ENCODE measurements around the gene KANSL1. TPM values are rescaled to one million over a fixed set of nuclear protein-coding genes. Genes with fewer than 3 reads are reported as not detected.
"Not testable (repeated sequence)": the region's sequence is repeated elsewhere in the genome, so short reads cannot be mapped to it uniquely, and the experiment has no call there.

Gene KANSL1
- total RNA-seq, result 27.9 TPM
- long read RNA-seq, full-length matches to known transcripts, result 2 of 5 reads
- long read RNA-seq, partial matches to known transcripts, result 2 of 5 reads
- long read RNA-seq, other reads (novel, unspliced or antisense), result 1 of 5 reads

- peak; percentile 78 for ATAC-seq
- intact Hi-C loops (cut with DNase I), result loop anchor here (5.0 kb wide), 2 partner anchors 36 to 76 kb away; no protein-coding TSS in a partner anchor
- peak; percentile 92 for DNase-seq (ENCODE audit: missing footprints)
Measured at GRCh38 chr17:46193151-46193625, at the start of gene KANSL1. Gene KANSL1, minus strand, starts transcription at chr17:46193429. Its CDS starts 21,286 bp downstream, at chr17:46172143.

- DNase-seq (ENCODE audit: missing footprints); intact Hi-C loops (cut with DNase I); ATAC-seq: not testable (repeated sequence)
Measured at GRCh38 chr17:46231359-46231758, 38.1 kb upstream of the KANSL1 start.

GRCh38 chr17:46225274-46225794 is 32.1 kb upstream of the KANSL1 start:
- peak; percentile 100 for ATAC-seq
- intact Hi-C loops (cut with DNase I), result not testable (repeated sequence)
- DNase-seq (ENCODE audit: missing footprints), result peak; percentile 93

- intact Hi-C loops (cut with DNase I); DNase-seq (ENCODE audit: missing footprints): not testable (repeated sequence)
- peak; percentile 30 for ATAC-seq
Measured at GRCh38 chr17:46224864-46225263, 31.6 kb upstream of the KANSL1 start.

GRCh38 chr17:46223041-46223440 is 29.8 kb upstream of the KANSL1 start:
- DNase-seq (ENCODE audit: missing footprints); ATAC-seq; intact Hi-C loops (cut with DNase I): not testable (repeated sequence)

GRCh38 chr17:46216682-46217081 is 23.5 kb upstream of the KANSL1 start:
- ATAC-seq, result no peak
- DNase-seq (ENCODE audit: missing footprints), result no peak
- intact Hi-C loops (cut with DNase I), result no loop called here

GRCh38 chr17:46212634-46213435 is 19.6 kb upstream of the KANSL1 start:
- intact Hi-C loops (cut with DNase I), result loop anchor here (1.0 to 2.0 kb wide), 2 partner anchors 169 to 210 kb away; no protein-coding TSS in a partner anchor
- ATAC-seq (peak; percentile 77), DNase-seq (ENCODE audit: missing footprints) (no peak)

- intact Hi-C loops (cut with DNase I), result no loop called here
- ATAC-seq (no peak), DNase-seq (ENCODE audit: missing footprints) (no peak)
Measured at GRCh38 chr17:46208997-46209396, 15.8 kb upstream of the KANSL1 start.

GRCh38 chr17:46205975-46206374 is 12.7 kb upstream of the KANSL1 start:
- intact Hi-C loops (cut with DNase I), result no loop called here
- DNase-seq (ENCODE audit: missing footprints), result no peak
- ATAC-seq, result no peak

- DNase-seq (ENCODE audit: missing footprints) (no peak), ATAC-seq (no peak)
- intact Hi-C loops (cut with DNase I), result no loop called here
Measured at GRCh38 chr17:46202424-46202823, 9.2 kb upstream of the KANSL1 start.

GRCh38 chr17:46201491-46201890 is 8.3 kb upstream of the KANSL1 start:
- intact Hi-C loops (cut with DNase I), result no loop called here
- no peak for ATAC-seq

GRCh38 chr17:46200197-46200596 is 7.0 kb upstream of the KANSL1 start:
- DNase-seq (ENCODE audit: missing footprints) (no peak), ATAC-seq (no peak)
- intact Hi-C loops (cut with DNase I), result no loop called here

More at GRCh38 chr17:46201491-46201890, 8.3 kb upstream of the KANSL1 start:
- no peak for DNase-seq (ENCODE audit: missing footprints)

- no peak for DNase-seq (ENCODE audit: missing footprints)
Measured at GRCh38 chr17:46199379-46199778, 6.2 kb upstream of the KANSL1 start.

GRCh38 chr17:46198233-46198632 is 5.0 kb upstream of the KANSL1 start:
- DNase-seq (ENCODE audit: missing footprints) (no peak), ATAC-seq (no peak)
- intact Hi-C loops (cut with DNase I), result no loop called here

More at GRCh38 chr17:46199379-46199778, 6.2 kb upstream of the KANSL1 start:
- intact Hi-C loops (cut with DNase I), result no loop called here
- ATAC-seq, result no peak

GRCh38 chr17:46197530-46197929 is 4.3 kb upstream of the KANSL1 start:
- DNase-seq (ENCODE audit: missing footprints) (no peak), ATAC-seq (no peak)
- intact Hi-C loops (cut with DNase I), result no loop called here

- DNase-seq (ENCODE audit: missing footprints) (no peak), ATAC-seq (no peak)
- intact Hi-C loops (cut with DNase I), result no loop called here
Measured at GRCh38 chr17:46195939-46196716, 2.9 kb upstream of the KANSL1 start.

- no peak for DNase-seq (ENCODE audit: missing footprints)
- no peak for ATAC-seq
- intact Hi-C loops (cut with DNase I), result no loop called here
Measured at GRCh38 chr17:46195217-46195855, 2.1 kb upstream of the KANSL1 start.

- DNase-seq (ENCODE audit: missing footprints) (no peak), ATAC-seq (no peak)
- intact Hi-C loops (cut with DNase I), result loop anchor here (5.0 kb wide), 2 partner anchors 37 to 77 kb away; no protein-coding TSS in a partner anchor
Measured at GRCh38 chr17:46194393-46195216, 1.4 kb upstream of the KANSL1 start.
